ENCODE results near the gene NBPF8.
"Not testable (repeated sequence)": the region's sequence is repeated elsewhere in the genome, so short reads cannot be mapped to it uniquely, and the experiment has no call there.

The NBPF8 gene

GRCh38 chr1:120449124-120449523 lies 34.3 kb downstream of the NBPF8 start:
- H3K9me3 Mint-ChIP-seq = not testable (repeated sequence)

More at GRCh38 chr1:120449124-120449523, 34.3 kb downstream of the NBPF8 start:
- DNase-seq; H3K27ac Mint-ChIP-seq; H3K27me3 Mint-ChIP-seq; H3K4me1 Mint-ChIP-seq (ENCODE audit: low read depth in 2 of 2); H3K4me3 Mint-ChIP-seq; ATAC-seq (replicated peaks); H3K36me3 Mint-ChIP-seq (ENCODE audit: insufficient read depth): not testable (repeated sequence)

Data from effector memory CD8-positive, alpha-beta T cell (primary cell).